Activated CD4-positive, alpha-beta T cell treated with anti-CD3 and anti-CD28 coated beads, Interleukin-2, amount 10 ng/mL, durations not matched to agents 24 days and 14 days (primary cell): ENCODE results near the gene PGAM1. TPM values are rescaled to one million over a fixed set of nuclear protein-coding genes. Genes with fewer than 3 reads are reported as not detected.
"Not testable (repeated sequence)": the region's sequence is repeated elsewhere in the genome, so short reads cannot be mapped to it uniquely, and the experiment has no call there.

ENCODE experiments used
- DNase-seq: peaks from one replicate; pipeline ENCODE4 v3.0.0; 2022
- H3K27ac Mint-ChIP-seq: one replicate; pipeline ENCODE4 v1.8.0; 2022; ENCODE audit warnings: mild to moderate bottlenecking, mixed read lengths
- H3K27me3 Mint-ChIP-seq: one replicate; pipeline ENCODE4 v1.8.0; 2022; ENCODE audit warnings: mixed read lengths
- H3K36me3 Mint-ChIP-seq: one replicate; pipeline ENCODE4 v1.8.0; 2022; ENCODE audit warnings: low read depth, mild to moderate bottlenecking, mixed read lengths
- H3K4me1 Mint-ChIP-seq: one replicate; pipeline ENCODE4 v1.8.0; 2021; ENCODE audit warnings: mixed read lengths
- H3K4me3 Mint-ChIP-seq: one replicate; pipeline ENCODE4 v1.8.0; 2022; ENCODE audit warnings: mild to moderate bottlenecking, moderate library complexity, mixed read lengths
- H3K9me3 Mint-ChIP-seq: one replicate; pipeline ENCODE4 v1.8.0; 2021; ENCODE audit warnings: mixed read lengths
- intact Hi-C: fragments of 100-400 bp; cut with micrococcal nuclease; formaldehyde crosslinking; loops from one replicate; pipeline ENCODE4 v1.15.1; 2023
- total RNA-seq: library from RNA; stranded (reverse); gene quantifications from 2 replicates; pipeline ENCODE4 v1.2.3, GENCODE V29; 2022

Gene PGAM1
- total RNA-seq, 1 donor from 2014 or later: 1,086 TPM

GRCh38 chr10:97479410-97479809 is 53.4 kb downstream of the PGAM1 start:
- H3K4me1 Mint-ChIP-seq, intact Hi-C loops, H3K27ac Mint-ChIP-seq, DNase-seq, H3K4me3 Mint-ChIP-seq, H3K27me3 Mint-ChIP-seq, H3K9me3 Mint-ChIP-seq: not testable (repeated sequence)
- H3K36me3 Mint-ChIP-seq: peaks cover 64% of the 10 kb centered on the region

DNA sequence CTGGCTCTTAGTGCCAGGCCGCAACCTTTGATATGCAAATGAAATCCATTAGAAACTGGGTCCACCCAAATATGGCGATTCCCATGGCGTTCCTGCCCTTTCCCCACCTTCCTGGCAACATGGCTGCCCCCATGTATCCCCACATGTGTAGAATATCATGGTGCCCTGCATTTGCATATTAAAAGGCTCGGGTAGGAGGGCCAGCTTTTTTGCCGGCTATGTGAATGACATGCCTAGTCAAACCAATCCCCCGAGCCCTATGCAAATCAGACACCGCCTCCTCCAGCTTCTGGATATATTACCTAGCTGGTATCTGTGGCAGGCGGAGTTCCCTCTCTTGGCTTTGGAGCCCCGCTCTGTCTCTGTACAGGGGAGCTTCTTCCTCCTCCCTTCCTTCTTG is 53.9 kb downstream of the PGAM1 start:
- Mint-ChIP-seq H3K27me3 (no peaks in the 10 kb centered on the region), H3K4me1 (peaks cover 8% of the 10 kb centered on the region), H3K27ac (no peak overlapping the region), H3K9me3 (no peaks in the 10 kb centered on the region), H3K4me3 (no peak overlapping the region), H3K36me3 (peaks cover 60% of the 10 kb centered on the region)
- intact Hi-C loops: no loop called here
- no peak for DNase-seq

GRCh38 chr10:97481071-97481470 is 55.1 kb downstream of the PGAM1 start:
- Mint-ChIP-seq H3K4me3 (no peak overlapping the region), H3K9me3 (no peaks in the 10 kb centered on the region), H3K27ac (no peak overlapping the region), H3K4me1 (peaks cover 4% of the 10 kb centered on the region), H3K27me3 (no peaks in the 10 kb centered on the region), H3K36me3 (peaks cover 59% of the 10 kb centered on the region)
- intact Hi-C loops: no loop called here
- no peak for DNase-seq

- peaks cover 7% of the 10 kb centered on the region for H3K4me1 Mint-ChIP-seq
- peaks cover 52% of the 10 kb centered on the region for H3K36me3 Mint-ChIP-seq
- H3K27ac Mint-ChIP-seq: no peak overlapping the region
- no peaks in the 10 kb centered on the region for H3K27me3 Mint-ChIP-seq
- no peaks in the 10 kb centered on the region for H3K9me3 Mint-ChIP-seq
- DNase-seq: no peak
- intact Hi-C loops: no loop called here
- H3K4me3 Mint-ChIP-seq: no peak overlapping the region
These were observed 56.4 kb downstream of the PGAM1 start for GRCh38 chr10:97482381-97482780.

Other genes starting within 250 kb of the PGAM1 start
- gene SLIT1, start 240.2 kb upstream of the PGAM1 start, total RNA-seq: 0.17 and 0.26 TPM in 2 replicates
- 26.4 and 30.7 TPM in 2 replicates for gene ARHGAP19, start 133.6 kb upstream of the PGAM1 start, total RNA-seq
- gene FRAT1, start 106.9 kb upstream of the PGAM1 start, total RNA-seq: 2.0 and 2.5 TPM in 2 replicates
- gene FRAT2, start 91.5 kb upstream of the PGAM1 start, total RNA-seq: 8.7 and 9.8 TPM in 2 replicates
- 99.4 and 106 TPM in 2 replicates for gene RRP12, start 24.9 kb upstream of the PGAM1 start, total RNA-seq
- 57.9 and 59.8 TPM in 2 replicates for gene EXOSC1, start 19.8 kb downstream of the PGAM1 start, total RNA-seq
- 42.9 and 43.1 TPM in 2 replicates for gene ZDHHC16, start 20.0 kb downstream of the PGAM1 start, total RNA-seq
- gene MMS19, start 72.2 kb downstream of the PGAM1 start, total RNA-seq: 100 and 103 TPM in 2 replicates
- gene UBTD1, start 72.7 kb downstream of the PGAM1 start, total RNA-seq: 1.8 and 2.1 TPM in 2 replicates
- not detected in 2 replicates for gene ANKRD2, start 146.6 kb downstream of the PGAM1 start, total RNA-seq
- not detected in 2 replicates for gene HOGA1, start 158.2 kb downstream of the PGAM1 start, total RNA-seq
- gene C10orf62, start 163.5 kb downstream of the PGAM1 start, total RNA-seq: not detected in 2 replicates
- 2.2 and 2.4 TPM in 2 replicates for gene MORN4, start 207.3 kb downstream of the PGAM1 start, total RNA-seq
- 17.8 TPM in 2 replicates for gene PI4K2A, start 214.5 kb downstream of the PGAM1 start, total RNA-seq